H4 (cell line): ENCODE measurements around the gene FYB2. TPM values are rescaled to one million over a fixed set of nuclear protein-coding genes. Genes with fewer than 3 reads are reported as not detected.
"Not testable (repeated sequence)": the region's sequence is repeated elsewhere in the genome, so short reads cannot be mapped to it uniquely, and the experiment has no call there.

Experiments used
- DNase-seq: peaks from one replicate; pipeline ENCODE4 v3.0.0-alpha.2; 2015; ENCODE audit warnings: low spot score
- total RNA-seq: library from RNA; depleted of rRNA; stranded (reverse); fragments of >200 nt; shearing (Covaris generic); gene quantifications from 2 replicates; pipeline ENCODE4 v1.2.3, GENCODE V29; 2014

The FYB2 gene
- total RNA-seq, 1 experiment from 2014 or later = not detected

- no peak for DNase-seq
Measured at GRCh38 chr1:56797065-56797685, 22.0 kb downstream of the FYB2 start.

DNA sequence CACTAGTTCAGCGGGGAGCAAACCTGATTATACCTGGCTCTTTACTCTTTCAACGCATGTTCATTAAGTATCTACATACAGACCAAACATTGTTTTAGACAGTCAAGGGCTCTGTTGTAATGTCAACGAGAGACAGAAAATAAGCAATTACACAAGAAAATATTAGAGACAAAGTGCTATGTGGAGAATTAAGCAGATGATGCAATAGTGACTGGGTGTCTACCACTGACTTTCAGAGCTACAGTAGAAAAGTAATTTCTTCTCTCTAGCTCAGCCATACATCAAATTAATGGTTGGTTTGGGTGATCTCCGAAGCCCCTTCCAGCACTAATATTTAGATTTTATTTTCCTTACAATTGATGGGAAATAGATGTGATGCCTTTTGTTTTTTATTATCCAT is 23.3 kb downstream of the FYB2 start:
- DNase-seq = no peak

DNA sequence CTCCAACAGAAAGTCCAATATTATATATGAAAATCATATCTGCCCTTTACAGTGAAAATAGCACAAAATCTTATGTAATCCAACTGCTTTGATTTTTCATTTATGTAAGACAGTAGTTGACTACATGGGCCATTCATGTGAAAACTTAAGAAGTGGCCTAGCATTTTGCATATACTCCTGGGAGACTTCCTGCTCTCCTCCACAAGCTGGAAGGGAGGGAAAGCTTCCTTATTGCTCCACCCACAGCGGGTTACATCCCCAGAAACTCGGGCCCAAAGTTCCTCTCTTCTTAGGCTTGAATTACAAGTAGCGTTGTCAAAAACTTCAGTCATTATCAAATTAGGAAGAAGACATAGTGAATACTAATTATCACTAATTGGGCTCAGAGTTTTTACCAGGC is 29.2 kb downstream of the FYB2 start:
- no peak for DNase-seq

- DNase-seq = peak; percentile 29
Measured at GRCh38 chr1:56788588-56788987, 30.6 kb downstream of the FYB2 start.

DNA sequence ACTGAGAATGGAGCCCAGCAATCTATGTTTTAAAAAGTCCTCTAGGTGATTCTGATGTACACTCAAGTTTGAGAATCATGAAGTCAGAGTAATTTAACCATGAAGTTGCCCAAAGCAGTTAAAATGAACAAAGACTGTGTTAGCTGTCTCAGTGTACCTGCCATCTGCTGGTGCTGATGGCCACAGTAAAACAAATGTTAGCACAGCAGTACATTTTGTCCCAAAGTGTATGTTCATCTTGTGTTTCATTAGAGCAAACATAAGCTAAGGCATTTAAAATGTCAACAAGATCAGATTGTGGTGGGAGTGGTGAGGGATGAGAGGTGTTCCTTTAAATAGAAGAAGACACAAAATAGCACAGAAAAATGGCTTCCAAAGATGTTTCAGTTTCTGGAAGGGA is 31.1 kb downstream of the FYB2 start:
- DNase-seq = no peak

GRCh38 chr1:56787330-56787729 is 31.9 kb downstream of the FYB2 start:
- no peak for DNase-seq

DNA sequence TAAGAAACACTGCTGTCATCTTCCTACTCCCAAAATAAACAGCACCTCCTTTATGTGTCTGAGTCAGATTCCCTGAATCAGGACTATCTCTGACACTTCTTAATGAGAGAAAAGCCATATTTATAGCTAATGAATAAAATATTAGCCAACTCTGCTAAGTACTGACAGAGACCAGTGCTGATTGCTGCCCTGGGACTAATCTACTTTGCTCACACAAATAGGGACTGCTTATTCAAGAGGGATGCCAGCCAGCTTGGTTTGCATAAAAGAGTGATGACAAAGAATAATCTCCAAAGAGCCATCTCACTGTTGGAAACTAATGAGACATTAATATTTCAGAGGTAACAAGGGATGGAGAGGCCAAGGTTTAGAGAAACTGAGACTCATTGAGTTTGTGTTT is 36.4 kb downstream of the FYB2 start:
- DNase-seq = no peak

DNA sequence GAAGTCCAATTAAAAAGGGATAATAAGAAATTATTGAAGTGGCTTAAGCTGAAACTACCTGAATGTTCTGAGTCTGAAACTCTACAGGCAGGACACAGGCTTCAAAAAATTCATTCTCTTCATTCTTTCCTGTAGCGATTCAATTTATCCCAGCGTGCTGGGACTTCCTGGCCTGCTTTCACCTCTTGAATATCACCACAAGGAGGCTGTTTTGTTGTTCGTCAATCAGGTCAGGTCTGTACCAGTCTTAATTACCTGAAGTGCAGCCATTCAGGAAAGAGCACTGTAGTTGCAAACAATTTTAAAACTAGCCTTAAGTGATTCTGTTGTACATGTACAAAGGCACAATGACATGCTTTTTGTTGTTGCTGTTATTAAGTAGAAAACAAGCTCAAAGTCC is 38.4 kb downstream of the FYB2 start:
- no peak for DNase-seq

- DNase-seq = no peak
Measured at GRCh38 chr1:56780128-56780750, 39.0 kb downstream of the FYB2 start.

- DNase-seq = no peak
Measured at GRCh38 chr1:56777972-56778371, 41.2 kb downstream of the FYB2 start.

- DNase-seq = not testable (repeated sequence)
Measured at GRCh38 chr1:56774732-56775131, 44.5 kb downstream of the FYB2 start.

DNA sequence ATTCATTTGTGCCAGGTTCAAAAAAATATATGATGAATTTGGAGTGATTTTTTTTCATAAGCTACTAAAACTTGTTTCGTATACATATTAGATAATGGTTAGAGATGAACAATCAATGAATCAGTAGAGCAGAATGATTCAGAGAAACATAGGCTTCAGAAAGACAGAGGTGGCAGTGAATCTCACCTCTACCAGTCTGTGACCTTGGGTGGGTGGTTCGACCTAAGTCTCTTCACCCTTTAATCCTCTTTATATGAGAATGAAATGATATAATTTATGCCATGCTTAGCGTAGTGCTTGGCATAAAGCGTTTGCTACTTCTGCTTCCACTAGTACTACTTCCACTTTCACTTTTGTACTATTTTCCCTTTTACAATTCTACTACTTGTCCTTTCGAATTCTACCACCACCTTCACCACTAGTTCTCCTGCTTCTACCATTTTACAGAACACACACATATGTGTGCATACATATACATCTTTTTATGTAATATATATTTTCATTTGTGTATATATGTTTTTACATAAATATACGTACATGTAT is 45.1 kb downstream of the FYB2 start:
- peak; percentile 16 for DNase-seq

DNA sequence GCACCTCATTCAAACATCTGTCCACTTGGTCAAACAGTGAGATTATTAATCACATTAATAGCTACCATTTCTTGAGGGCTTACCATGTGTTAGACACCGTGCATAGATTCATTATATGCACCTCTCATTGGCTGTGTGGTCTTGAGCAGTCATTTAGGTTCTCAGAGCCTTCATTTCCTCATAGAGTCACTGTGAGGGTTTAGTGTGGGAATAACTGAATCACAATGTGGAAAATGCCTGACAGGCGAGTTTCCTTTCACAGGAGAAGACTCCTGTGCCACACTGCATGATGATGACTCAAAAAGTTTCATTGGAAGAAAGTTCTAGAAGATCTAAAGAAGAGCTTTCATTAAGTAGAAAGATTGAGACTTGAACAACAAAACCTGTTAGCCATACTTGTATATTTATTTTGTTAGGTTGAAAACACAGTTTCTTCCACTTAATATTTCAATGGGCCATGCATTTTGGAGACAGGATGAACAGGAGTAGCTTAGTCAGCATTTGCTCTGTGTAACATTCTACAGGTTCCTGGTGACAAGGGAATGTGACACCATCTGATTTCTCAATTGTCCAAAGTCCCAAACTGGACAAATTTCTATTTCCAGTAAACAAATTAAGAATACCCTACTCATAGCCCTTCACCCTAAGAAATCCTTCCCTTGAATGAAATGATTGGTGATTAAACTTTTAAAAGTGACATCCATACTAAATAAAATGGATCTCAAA is 45.7 kb downstream of the FYB2 start:
- no peak for DNase-seq

DNA sequence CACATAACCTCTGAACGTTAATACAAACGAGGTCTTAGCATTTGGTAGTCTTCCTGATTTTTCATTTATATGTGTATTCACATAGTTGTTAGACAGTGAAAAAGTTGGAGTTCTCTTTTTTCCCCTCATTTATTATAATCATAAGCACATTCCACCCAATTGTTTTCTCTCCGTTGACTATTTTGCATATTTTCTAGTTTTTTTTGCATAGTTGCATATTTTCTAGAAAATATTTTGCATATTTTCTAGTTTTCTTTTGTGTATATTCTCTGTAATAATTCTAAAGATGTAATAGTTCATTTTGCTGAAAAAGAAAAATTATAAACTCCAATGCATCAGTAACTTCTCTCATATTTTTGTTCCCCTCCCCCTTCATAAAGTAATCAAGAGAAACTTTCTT is 47.5 kb downstream of the FYB2 start:
- DNase-seq = no peak

- no peak for DNase-seq
Measured at GRCh38 chr1:56758794-56759193, 60.4 kb downstream of the FYB2 start.

- peak; percentile 15 for DNase-seq
Measured at GRCh38 chr1:56758135-56758534, 61.1 kb downstream of the FYB2 start.

DNA sequence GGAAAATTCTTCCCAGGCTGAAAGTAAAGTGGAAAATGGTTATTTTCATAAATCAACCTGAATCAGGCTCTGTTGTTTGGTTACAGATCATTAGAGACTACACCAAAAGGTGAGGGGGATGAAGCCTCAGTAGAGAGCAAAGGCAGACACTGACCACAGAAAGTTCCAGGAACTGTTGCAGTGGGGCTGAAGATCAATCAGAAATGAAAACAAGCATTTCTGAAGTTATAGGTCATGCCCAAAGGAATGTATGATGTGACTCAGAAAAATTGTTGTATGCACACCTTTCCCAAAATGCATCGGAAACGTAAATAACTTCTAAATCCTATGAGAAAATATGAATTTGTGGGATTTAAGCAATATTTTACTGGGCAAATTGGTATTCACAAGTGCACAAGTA is 63.3 kb downstream of the FYB2 start:
- no peak for DNase-seq

DNA sequence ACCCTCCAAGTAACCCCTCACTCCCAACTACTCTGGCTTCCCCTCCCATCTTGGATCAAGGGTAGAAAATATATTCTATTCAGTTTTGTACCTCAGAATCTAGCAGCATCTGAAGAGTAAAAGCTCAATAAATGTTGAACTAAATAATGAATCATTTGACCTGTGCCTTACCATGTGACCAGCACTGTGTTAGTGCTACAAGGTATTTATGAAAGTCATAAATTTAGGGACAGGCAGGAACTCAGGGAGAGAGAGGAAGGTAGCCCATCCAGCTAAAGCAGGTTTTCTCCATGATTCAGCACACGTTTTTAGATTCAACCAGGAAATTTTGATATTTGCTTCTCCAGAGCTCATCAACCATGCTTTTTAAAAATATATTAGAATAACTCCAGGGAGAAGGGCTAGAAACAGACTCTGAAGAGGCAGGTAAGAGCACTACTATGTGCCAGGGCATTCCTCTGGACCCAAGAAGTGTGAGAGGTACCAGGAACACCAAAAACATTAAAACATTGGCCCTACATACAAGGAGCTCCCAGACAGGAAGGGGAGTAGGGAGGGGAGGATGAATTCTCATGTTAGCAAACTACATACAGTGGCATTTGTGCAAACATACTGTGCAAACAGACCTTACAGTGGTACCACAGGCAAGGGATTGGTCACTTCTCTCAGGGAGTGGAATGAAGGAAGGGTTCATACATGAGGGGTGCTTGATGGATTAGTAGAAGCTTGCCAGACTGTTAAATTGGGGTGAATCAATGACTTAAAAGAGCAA is 64.3 kb downstream of the FYB2 start:
- DNase-seq = no peak

GRCh38 chr1:56745231-56745630 is 74.0 kb downstream of the FYB2 start:
- DNase-seq = no peak

- DNase-seq = no peak
Measured at GRCh38 chr1:56728964-56729363, 90.2 kb downstream of the FYB2 start.

GRCh38 chr1:56726706-56727105 is 92.5 kb downstream of the FYB2 start:
- no peak for DNase-seq

- no peak for DNase-seq
Measured at GRCh38 chr1:56719171-56719570, 100.0 kb downstream of the FYB2 start.
